GM23338 (cell line): Measurements from ENCODE around the gene WSCD2. TPM values are rescaled to one million over a fixed set of nuclear protein-coding genes. Genes with fewer than 3 reads are reported as not detected.

ENCODE experiments used
- ATAC-seq: fragments of 200-7000 bp; cut with Tn5 transposase; 3 replicates; pipeline ENCODE4 v1.9.1; 2020
- DNase-seq: peaks from one replicate; pipeline ENCODE4 v3.0.0-alpha.2; 2015; ENCODE audit warnings: low spot score
- H2AFZ ChIP-seq: fragments of 200-600 bp; sonication (generic); 2 replicates; pipeline ENCODE4 v1.8.0; 2016; ENCODE audit warnings: antibody characterized with exemption, mild to moderate bottlenecking, moderate library complexity
- H3F3A ChIP-seq: fragments of 200-600 bp; sonication (generic); replicated peaks from 2 replicates; pipeline ENCODE4 v1.8.0; 2017; ENCODE audit warnings: antibody characterized with exemption, mixed run types, low read depth
- H3K27ac ChIP-seq: fragments of 200-600 bp; sonication (generic); 2 replicates; pipeline ENCODE4 v1.6.1; 2016; ENCODE audit warnings: low read depth
- H3K27me3 ChIP-seq: fragments of 200-600 bp; sonication (generic); 2 replicates; pipeline ENCODE4 v1.8.0; 2016; ENCODE audit warnings: mild to moderate bottlenecking, mixed run types, moderate library complexity; ENCODE audit not compliant: insufficient read depth
- H3K36me3 ChIP-seq: fragments of 200-600 bp; sonication (generic); 2 replicates; pipeline ENCODE4 v1.8.0; 2016; ENCODE audit warnings: mild to moderate bottlenecking; ENCODE audit not compliant: insufficient read depth
- H3K4me1 ChIP-seq: fragments of 200-600 bp; sonication (generic); 2 replicates; pipeline ENCODE4 v1.8.0; 2016; ENCODE audit warnings: mild to moderate bottlenecking, moderate library complexity; ENCODE audit not compliant: insufficient read depth
- H3K4me2 ChIP-seq: fragments of 200-600 bp; sonication (generic); 2 replicates; pipeline ENCODE4 v1.7.1; 2017; ENCODE audit warnings: mixed run types
- H3K4me3 ChIP-seq: fragments of 200-600 bp; sonication (generic); 2 replicates; pipeline ENCODE4 v1.6.1; 2016; ENCODE audit warnings: mixed run types
- H3K79me2 ChIP-seq: fragments of 200-600 bp; sonication (generic); replicated peaks from 2 replicates; pipeline ENCODE4 v1.8.0; 2017; ENCODE audit warnings: mild to moderate bottlenecking; ENCODE audit not compliant: insufficient read depth
- H3K9me2 ChIP-seq: fragments of 200-600 bp; sonication (generic); 2 replicates; pipeline ENCODE4 v1.8.0; 2017; ENCODE audit not compliant: insufficient read depth
- H4K20me1 ChIP-seq: fragments of 200-600 bp; sonication (generic); replicated peaks from 2 replicates; pipeline ENCODE4 v1.8.0; 2017; ENCODE audit warnings: mild to moderate bottlenecking; ENCODE audit not compliant: insufficient read depth
- H3K27ac Mint-ChIP-seq: 2 replicates; pipeline ENCODE4 v1.8.0; 2020; ENCODE audit warnings: inconsistent platforms, mild to moderate bottlenecking, moderate library complexity, mixed read lengths
- H3K27me3 Mint-ChIP-seq: 3 replicates; pipeline ENCODE4 v1.8.0; 2022; ENCODE audit warnings: low read depth, mild to moderate bottlenecking, moderate library complexity, mixed read lengths, inconsistent platforms; ENCODE audit not compliant: insufficient read depth, poor library complexity
- H3K36me3 Mint-ChIP-seq: 3 replicates; pipeline ENCODE4 v1.8.0; 2021; ENCODE audit warnings: low read depth, mild to moderate bottlenecking, inconsistent platforms, moderate library complexity, mixed read lengths
- H3K4me1 Mint-ChIP-seq: 3 replicates; pipeline ENCODE4 v1.8.0; 2020; ENCODE audit warnings: mild to moderate bottlenecking, inconsistent platforms, mixed read lengths
- H3K4me3 Mint-ChIP-seq: 3 replicates; pipeline ENCODE4 v1.8.0; 2021; ENCODE audit warnings: moderate library complexity, mild to moderate bottlenecking, inconsistent platforms, mixed read lengths
- H3K9me3 Mint-ChIP-seq: 3 replicates; pipeline ENCODE4 v1.8.0; 2020; ENCODE audit warnings: moderate library complexity, mild to moderate bottlenecking, inconsistent platforms, mixed read lengths
- CREB1 ChIP-seq: fragments of 250-450 bp; sonication (Bioruptor Pico); IDR thresholded peaks from 2 replicates; pipeline ENCODE4 v1.5.0; 2020; ENCODE audit warnings: low read depth, mild to moderate bottlenecking, moderate library complexity
- EZH2phosphoT487 ChIP-seq: fragments of 200-600 bp; sonication (generic); IDR thresholded peaks from one replicate; pipeline ENCODE4 v1.8.1; 2018; ENCODE audit warnings: antibody characterized with exemption; ENCODE audit not compliant: unreplicated experiment
- JUNB ChIP-seq: IDR thresholded peaks from one replicate; pipeline ENCODE4 v1.6.1; 2016; ENCODE audit warnings: antibody characterized with exemption; ENCODE audit not compliant: unreplicated experiment
- POLR2AphosphoS5 ChIP-seq: IDR thresholded peaks from 2 replicates; pipeline ENCODE4 v1.6.1; 2016; ENCODE audit warnings: antibody characterized with exemption, low read depth
- STAT1 ChIP-seq: IDR thresholded peaks from one replicate; pipeline ENCODE4 v1.6.1; 2016; ENCODE audit warnings: antibody characterized with exemption; ENCODE audit not compliant: unreplicated experiment
- ZNF114 ChIP-seq: fragments of 250-450 bp; sonication (Bioruptor Pico); IDR thresholded peaks from 2 replicates; pipeline ENCODE4 v1.5.0; 2020; ENCODE audit warnings: mild to moderate bottlenecking, moderate library complexity
- ZNF331 ChIP-seq: fragments of 250-450 bp; sonication (Bioruptor Pico); IDR thresholded peaks from 2 replicates; pipeline ENCODE4 v1.5.0; 2020; ENCODE audit warnings: low read depth, mild to moderate bottlenecking, moderate library complexity
- polyA plus RNA-seq: library from polyadenylated mRNA; unstranded; fragments of >200 nt; fragmentation: Nextera tagmentation; extraction: Ambion mirVana; gene quantifications from 2 replicates; pipeline ENCODE4 v1.2.1, GENCODE V29; 2016
- total RNA-seq: library from RNA; depleted of rRNA; stranded (reverse); fragments of >200 nt; shearing (Covaris generic); gene quantifications from 2 replicates; pipeline ENCODE4 v1.2.3, GENCODE V29; 2014
- TF ChIP-seq, protein P1 (sequence below), 2 experiments: fragments of 200-600 bp in 1 of 2; sonication (generic) in 1 of 2; conservative IDR thresholded peaks; 2 replicates each; pipeline versions ENCODE4 v1.5.1 to v1.6.1; 2016 to 2017; ENCODE audit warnings: antibody characterized with exemption in 2 of 2, low read depth in 2 of 2, mild to moderate bottlenecking in 2 of 2, moderate library complexity in 1 of 2
- TF ChIP-seq, protein P2 (sequence below): IDR thresholded peaks from 2 replicates; pipeline ENCODE4 v1.6.1; 2016; ENCODE audit warnings: antibody characterized with exemption
- TF ChIP-seq, protein P3 (sequence below): IDR thresholded peaks from one replicate; pipeline ENCODE4 v1.6.1; 2018; ENCODE audit warnings: antibody characterized with exemption; ENCODE audit not compliant: unreplicated experiment

WSCD2 gene
- total and polyA plus RNA-seq, 2 experiments from 2014 or later = 0.66 to 3.1 TPM

DNA sequence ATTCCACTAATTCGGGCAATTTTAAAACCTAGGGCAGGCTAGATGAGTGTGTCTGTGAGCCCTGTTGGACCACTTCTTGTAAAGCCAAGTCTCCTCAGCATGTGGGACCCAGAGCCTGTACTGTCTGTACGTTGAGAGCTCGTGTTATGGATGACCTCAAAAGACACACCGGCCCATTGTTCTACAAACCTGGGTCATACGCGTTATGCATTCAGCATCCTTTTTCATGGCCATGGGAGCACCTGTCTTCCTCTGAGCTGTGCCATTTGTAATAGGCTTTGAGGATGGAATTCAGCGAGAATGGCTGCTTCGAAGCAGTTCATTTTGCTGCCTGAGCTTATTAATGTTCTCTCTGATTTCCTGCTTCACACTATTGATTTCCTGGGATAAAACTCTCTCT lies 15.0 kb downstream of the WSCD2 start:
- Histone ChIP-seq H2AFZ (no peak overlapping the region), H4K20me1 (no peaks in the 10 kb centered on the region), H3K4me3 (no peak overlapping the region), H3K9me2 (no peaks in the 10 kb centered on the region), H3K27ac (no peak overlapping the region), H3K79me2 (no peaks in the 10 kb centered on the region), H3K4me1 (peaks cover 25% of the 10 kb centered on the region), H3F3A (no peaks in the 10 kb centered on the region), H3K27me3 (no peaks in the 10 kb centered on the region), H3K4me2 (no peak overlapping the region), H3K36me3 (no peaks in the 10 kb centered on the region)
- TF ChIP-seq, protein P1, sequence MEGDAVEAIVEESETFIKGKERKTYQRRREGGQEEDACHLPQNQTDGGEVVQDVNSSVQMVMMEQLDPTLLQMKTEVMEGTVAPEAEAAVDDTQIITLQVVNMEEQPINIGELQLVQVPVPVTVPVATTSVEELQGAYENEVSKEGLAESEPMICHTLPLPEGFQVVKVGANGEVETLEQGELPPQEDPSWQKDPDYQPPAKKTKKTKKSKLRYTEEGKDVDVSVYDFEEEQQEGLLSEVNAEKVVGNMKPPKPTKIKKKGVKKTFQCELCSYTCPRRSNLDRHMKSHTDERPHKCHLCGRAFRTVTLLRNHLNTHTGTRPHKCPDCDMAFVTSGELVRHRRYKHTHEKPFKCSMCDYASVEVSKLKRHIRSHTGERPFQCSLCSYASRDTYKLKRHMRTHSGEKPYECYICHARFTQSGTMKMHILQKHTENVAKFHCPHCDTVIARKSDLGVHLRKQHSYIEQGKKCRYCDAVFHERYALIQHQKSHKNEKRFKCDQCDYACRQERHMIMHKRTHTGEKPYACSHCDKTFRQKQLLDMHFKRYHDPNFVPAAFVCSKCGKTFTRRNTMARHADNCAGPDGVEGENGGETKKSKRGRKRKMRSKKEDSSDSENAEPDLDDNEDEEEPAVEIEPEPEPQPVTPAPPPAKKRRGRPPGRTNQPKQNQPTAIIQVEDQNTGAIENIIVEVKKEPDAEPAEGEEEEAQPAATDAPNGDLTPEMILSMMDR (conservative IDR thresholded peaks at IDR 0.05; ENCODE audit: low read depth in 2 of 2) = no peak
- no peak for TF ChIP-seq STAT1
- TF ChIP-seq POLR2AphosphoS5 = no peak
- no peak for TF ChIP-seq JUNB
- no peak for TF ChIP-seq ZNF331 (CRISPR knock-in tag)
- no peak for TF ChIP-seq EZH2phosphoT487
- no peak for TF ChIP-seq CREB1 (CRISPR knock-in tag)
- TF ChIP-seq, protein P2, sequence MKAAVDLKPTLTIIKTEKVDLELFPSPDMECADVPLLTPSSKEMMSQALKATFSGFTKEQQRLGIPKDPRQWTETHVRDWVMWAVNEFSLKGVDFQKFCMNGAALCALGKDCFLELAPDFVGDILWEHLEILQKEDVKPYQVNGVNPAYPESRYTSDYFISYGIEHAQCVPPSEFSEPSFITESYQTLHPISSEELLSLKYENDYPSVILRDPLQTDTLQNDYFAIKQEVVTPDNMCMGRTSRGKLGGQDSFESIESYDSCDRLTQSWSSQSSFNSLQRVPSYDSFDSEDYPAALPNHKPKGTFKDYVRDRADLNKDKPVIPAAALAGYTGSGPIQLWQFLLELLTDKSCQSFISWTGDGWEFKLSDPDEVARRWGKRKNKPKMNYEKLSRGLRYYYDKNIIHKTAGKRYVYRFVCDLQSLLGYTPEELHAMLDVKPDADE = no peak
- H3K27ac Mint-ChIP-seq = no peak overlapping the region
- peaks cover 25% of the 10 kb centered on the region for H3K4me1 Mint-ChIP-seq
- H3K27me3 Mint-ChIP-seq = no peaks in the 10 kb centered on the region
- H3K36me3 Mint-ChIP-seq = no peaks in the 10 kb centered on the region
- no peak overlapping the region for H3K4me3 Mint-ChIP-seq
- DNase-seq = no peak
- ATAC-seq = no peak
- no peaks in the 10 kb centered on the region for H3K9me3 Mint-ChIP-seq

DNA sequence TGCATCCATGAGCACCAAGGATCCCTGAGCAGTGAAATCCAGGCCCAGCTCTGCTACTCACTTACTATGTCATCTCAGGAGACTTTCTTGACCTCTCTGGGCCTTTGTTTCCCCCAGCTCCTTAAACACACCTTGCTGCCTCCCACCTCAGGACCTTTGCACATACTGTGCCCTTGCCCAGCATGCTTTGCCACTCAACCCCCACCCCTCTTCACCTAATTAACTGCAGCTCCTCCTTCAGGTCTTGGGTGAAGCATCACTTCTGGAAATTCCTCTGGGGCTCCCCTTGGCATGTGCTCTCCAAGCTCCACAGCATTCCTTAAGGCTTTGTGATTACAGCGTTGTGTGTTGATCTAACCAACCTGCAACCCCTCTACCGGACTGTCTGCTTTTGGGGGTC lies 15.9 kb downstream of the WSCD2 start:
- Mint-ChIP-seq H3K4me3 (no peak overlapping the region), H3K4me1 (peaks cover 25% of the 10 kb centered on the region), H3K27ac (peak overlapping the region; percentile 31; the same call in 1 of the 2 replicates), H3K9me3 (no peaks in the 10 kb centered on the region), H3K27me3 (no peaks in the 10 kb centered on the region), H3K36me3 (no peaks in the 10 kb centered on the region)
- H3K27ac ChIP-seq = no peak overlapping the region
- no peaks in the 10 kb centered on the region for H3K79me2 ChIP-seq
- no peak for ATAC-seq
- H3K4me2 ChIP-seq = no peak overlapping the region
- peak; percentile 50 for DNase-seq
- peaks cover 25% of the 10 kb centered on the region for H3K4me1 ChIP-seq
- H3F3A ChIP-seq = no peaks in the 10 kb centered on the region
- H2AFZ ChIP-seq = no peak overlapping the region
- H4K20me1 ChIP-seq = no peaks in the 10 kb centered on the region
- H3K27me3 ChIP-seq = no peaks in the 10 kb centered on the region
- no peak overlapping the region for H3K4me3 ChIP-seq
- H3K9me2 ChIP-seq = no peaks in the 10 kb centered on the region
- H3K36me3 ChIP-seq = no peaks in the 10 kb centered on the region
- TF ChIP-seq, protein P3, sequence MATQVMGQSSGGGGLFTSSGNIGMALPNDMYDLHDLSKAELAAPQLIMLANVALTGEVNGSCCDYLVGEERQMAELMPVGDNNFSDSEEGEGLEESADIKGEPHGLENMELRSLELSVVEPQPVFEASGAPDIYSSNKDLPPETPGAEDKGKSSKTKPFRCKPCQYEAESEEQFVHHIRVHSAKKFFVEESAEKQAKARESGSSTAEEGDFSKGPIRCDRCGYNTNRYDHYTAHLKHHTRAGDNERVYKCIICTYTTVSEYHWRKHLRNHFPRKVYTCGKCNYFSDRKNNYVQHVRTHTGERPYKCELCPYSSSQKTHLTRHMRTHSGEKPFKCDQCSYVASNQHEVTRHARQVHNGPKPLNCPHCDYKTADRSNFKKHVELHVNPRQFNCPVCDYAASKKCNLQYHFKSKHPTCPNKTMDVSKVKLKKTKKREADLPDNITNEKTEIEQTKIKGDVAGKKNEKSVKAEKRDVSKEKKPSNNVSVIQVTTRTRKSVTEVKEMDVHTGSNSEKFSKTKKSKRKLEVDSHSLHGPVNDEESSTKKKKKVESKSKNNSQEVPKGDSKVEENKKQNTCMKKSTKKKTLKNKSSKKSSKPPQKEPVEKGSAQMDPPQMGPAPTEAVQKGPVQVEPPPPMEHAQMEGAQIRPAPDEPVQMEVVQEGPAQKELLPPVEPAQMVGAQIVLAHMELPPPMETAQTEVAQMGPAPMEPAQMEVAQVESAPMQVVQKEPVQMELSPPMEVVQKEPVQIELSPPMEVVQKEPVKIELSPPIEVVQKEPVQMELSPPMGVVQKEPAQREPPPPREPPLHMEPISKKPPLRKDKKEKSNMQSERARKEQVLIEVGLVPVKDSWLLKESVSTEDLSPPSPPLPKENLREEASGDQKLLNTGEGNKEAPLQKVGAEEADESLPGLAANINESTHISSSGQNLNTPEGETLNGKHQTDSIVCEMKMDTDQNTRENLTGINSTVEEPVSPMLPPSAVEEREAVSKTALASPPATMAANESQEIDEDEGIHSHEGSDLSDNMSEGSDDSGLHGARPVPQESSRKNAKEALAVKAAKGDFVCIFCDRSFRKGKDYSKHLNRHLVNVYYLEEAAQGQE = no peak
- no peak for TF ChIP-seq ZNF114 (CRISPR knock-in tag)
- TF ChIP-seq, protein P2 = no peak
